HepG2 (cell line): ENCODE measurements around the gene CHST14. TPM values are rescaled to one million over a fixed set of nuclear protein-coding genes. Genes with fewer than 3 reads are reported as not detected.

Source experiments
- ATAC-seq: fragments of 200-7000 bp; cut with Tn5 transposase; 3 replicates; pipeline ENCODE4 v1.9.1; 2020; ENCODE audit warnings: mild to moderate bottlenecking, moderate library complexity
- BruUV-seq: library from RNA; stranded (reverse); fragments of 400-500 nt; replicated peaks from 2 replicates; lab custom pipeline; 2021; lab: Mats Ljungman, UMichigan
- CTCF ChIA-PET: fragments of 300-600 bp; formaldehyde crosslinking; extraction: SDS; loops from one replicate; lab custom pipeline; 2021; ENCODE audit warnings: low total read pairs, inconsistent platforms, low intra/inter-chr PET ratio; lab: Yijun Ruan, JAX
- POLR2A ChIA-PET: fragments of 350-600 bp; sonication (Branson Sonifier 250); formaldehyde crosslinking; loops from one replicate; lab custom pipeline; 2020; ENCODE audit warnings: antibody characterized with exemption, inconsistent platforms; lab: Yijun Ruan, JAX
- DNase-seq: peaks from one replicate; pipeline ENCODE4 v3.0.0-alpha.2; 2015; ENCODE audit warnings: low spot score
- FAIRE-seq: peaks from 3 replicates; lab custom pipeline; 2011; peaks lifted over from hg19 to GRCh38; lab: Jason Lieb, UNC
- H2AFZ ChIP-seq: one replicate; pipeline ENCODE4 v1.6.1; 2011; ENCODE audit warnings: low read length, inconsistent platforms
- H3K27ac ChIP-seq: fragments of 300-600 bp; 3 replicates; pipeline ENCODE4 v1.8.0; 2011; ENCODE audit warnings: mixed run types, mild to moderate bottlenecking, mixed read lengths, low read length, inconsistent platforms; ENCODE audit not compliant: insufficient read depth; ENCODE audit errors: extremely low read length
- H3K27me3 ChIP-seq, 2 experiments: fragments of 200-600 bp in 1 of 2; 2 replicates in 1 of 2; 3 replicates in 1 of 2; pipeline versions ENCODE4 v1.6.0 to v1.8.0; 2011; ENCODE audit warnings: low read length in 2 of 2, mild to moderate bottlenecking in 2 of 2, moderate library complexity in 2 of 2, inconsistent platforms in 1 of 2; ENCODE audit not compliant: insufficient read depth in 2 of 2, control insufficient read depth in 1 of 2
- H3K36me3 ChIP-seq, 2 experiments: fragments of 200-600 bp in 1 of 2; replicated peaks in 1 of 2; 2 replicates in 1 of 2; 3 replicates in 1 of 2; pipeline versions ENCODE4 v1.5.1 to v1.8.0; 2011; ENCODE audit warnings: low read length in 2 of 2, inconsistent platforms in 1 of 2; ENCODE audit not compliant: insufficient read depth in 2 of 2, control insufficient read depth in 1 of 2
- H3K4me1 ChIP-seq: 2 replicates; pipeline ENCODE4 v1.5.1; 2012; ENCODE audit warnings: low read length, inconsistent platforms; ENCODE audit not compliant: insufficient read depth
- H3K4me2 ChIP-seq: 2 replicates; pipeline ENCODE4 v1.6.0; 2011; ENCODE audit warnings: low read depth, low read length, inconsistent platforms
- H3K4me3 ChIP-seq, 3 experiments: fragments of 200-600 bp in 1 of 3; sonication (generic), shearing (Covaris generic) in 1 of 3; replicated peaks in 1 of 3; 2 replicates each; pipeline ENCODE4 v1.5.1; 2011 to 2016; ENCODE audit warnings: low read length in 3 of 3, inconsistent platforms in 2 of 3, low read depth in 2 of 3, mild to moderate bottlenecking in 2 of 3, control low read depth in 1 of 3, mixed read lengths in 1 of 3; ENCODE audit not compliant: insufficient read depth in 1 of 3
- H3K79me2 ChIP-seq: one replicate; pipeline ENCODE4 v1.6.1; 2011; ENCODE audit warnings: low read length, inconsistent platforms; ENCODE audit not compliant: insufficient read depth
- H3K9ac ChIP-seq: 2 replicates; pipeline ENCODE4 v1.6.0; 2011; ENCODE audit warnings: mild to moderate bottlenecking, low read depth, low read length, inconsistent platforms; ENCODE audit not compliant: insufficient read depth
- H3K9me3 ChIP-seq: 2 replicates; pipeline ENCODE4 v1.5.1; 2012; ENCODE audit warnings: mild to moderate bottlenecking, low read length
- H4K20me1 ChIP-seq: 2 replicates; pipeline ENCODE4 v1.6.0; 2011; ENCODE audit warnings: inconsistent platforms, mild to moderate bottlenecking, low read length, moderate library complexity; ENCODE audit not compliant: insufficient read depth
- FOSL1 ChIP-seq: sonication (generic); formaldehyde crosslinking; IDR thresholded peaks from 2 replicates; pipeline ENCODE4 v1.9.0; 2021; ENCODE audit warnings: missing genetic modification reagents, borderline replicate concordance
- WGBS: methylation state at CpG from one replicate; pipeline ENCODE4 v1.1.6; 2017; ENCODE audit warnings: low lambda C conversion rate; 5-methylcytosine and 5-hydroxymethylcytosine counted together
- in situ Hi-C: cut with HindIII; loops from 2 replicates; pipeline ENCODE4 v1.10.0; 2017; ENCODE audit warnings: low pct_unique_long_range_greater_than_20kb; ENCODE audit not compliant: extremely low pct_ligation_motif_present
- intact Hi-C: fragments of 100-400 bp; cut with micrococcal nuclease; formaldehyde crosslinking; loops from one replicate; pipeline ENCODE4 v1.10.0; 2022; ENCODE audit not compliant: unreplicated experiment
- polyA plus RNA-seq, 8 experiments: library from polyadenylated mRNA; depleted of rRNA in 3 of 8; stranded (reverse) in 7 of 8; unstranded in 1 of 8; fragments of >200 nt; fragmentation: Illumina TruSeq in 4 of 8; extraction: Trizol in 4 of 8; gene quantifications; 2 replicates each; pipeline versions ENCODE4 v1.2.1 to v1.2.3, GENCODE V29; 2011 to 2016; ENCODE audit warnings: low read depth in 4 of 8, missing spikeins in 1 of 8, mixed read lengths in 1 of 8; ENCODE audit not compliant: insufficient read depth in 1 of 8
- total RNA-seq, 5 experiments: library from RNA; depleted of rRNA; stranded (reverse); fragments of >200 nt; fragmentation: Illumina TruSeq; extraction: Trizol; gene quantifications; 2 replicates each; pipeline ENCODE4 v1.2.3, GENCODE V29; 2016; ENCODE audit warnings: low read depth in 1 of 5
- TF ChIP-seq, protein P1 (sequence below): sonication (generic); formaldehyde crosslinking; IDR thresholded peaks from 2 replicates; pipeline ENCODE4 v1.5.0; 2020; ENCODE audit warnings: mild to moderate bottlenecking, missing genetic modification reagents, borderline replicate concordance
- TF ChIP-seq, protein P2 (sequence below): sonication (generic); formaldehyde crosslinking; conservative IDR thresholded peaks from 2 replicates; pipeline ENCODE4 v1.4.0; 2020; ENCODE audit warnings: missing genetic modification reagents

CHST14 gene
- total and polyA plus RNA-seq, 2 of the 13 experiments (the other 11 are each of a cell fraction or from before 2014, with no cell fraction given) = 8.9 to 12.4 TPM

DNA sequence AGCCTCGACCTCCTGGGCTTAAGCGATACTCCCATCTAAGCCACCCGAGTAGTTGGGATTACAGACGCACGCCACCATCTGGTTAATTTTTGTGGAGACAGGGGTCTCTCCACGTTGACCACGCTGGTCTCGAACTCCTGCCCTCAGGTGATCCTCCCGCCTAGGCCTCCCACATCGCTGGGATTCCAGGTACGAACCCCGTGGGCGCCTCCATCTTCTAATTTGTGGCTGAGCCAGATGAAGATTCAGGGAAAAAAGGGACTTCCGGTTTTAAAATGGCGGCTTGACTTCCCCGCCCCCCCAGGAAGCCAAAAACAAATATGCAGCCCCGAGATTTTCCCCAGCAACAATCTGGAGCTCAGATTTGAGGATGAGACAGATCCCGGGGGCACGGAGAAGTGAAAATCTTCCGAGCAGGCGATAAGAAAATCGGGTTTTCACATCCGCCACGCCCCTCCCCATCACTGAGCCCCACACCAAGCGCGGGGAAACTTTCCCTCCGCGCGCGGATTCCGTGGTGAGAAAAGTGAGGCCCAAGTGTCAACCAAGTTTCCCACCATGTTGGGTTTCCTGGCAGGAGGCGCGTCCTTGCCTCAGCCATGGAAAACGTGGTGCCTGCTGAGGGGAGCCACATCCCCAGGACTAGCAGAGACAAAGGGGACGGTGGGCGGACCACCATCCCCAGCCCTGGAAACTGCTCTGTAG is 15.4 kb downstream of the CHST14 start:
- Histone ChIP-seq H3K36me3 (no peaks in the 10 kb centered on the region), H3K4me2 (no peak overlapping the region), H3K9ac (no peak overlapping the region), H3K4me3 (no peak overlapping the region), H3K79me2 (no peaks in the 10 kb centered on the region), H3K27me3 (peaks cover 0 to 6% of the 10 kb centered on the region in 2 experiments; a peak in 3 of 5 replicates), H4K20me1 (no peaks in the 10 kb centered on the region), H2AFZ (no peak overlapping the region), H3K27ac (no peak overlapping the region), H3K4me1 (no peaks in the 10 kb centered on the region), H3K9me3 (no peaks in the 10 kb centered on the region)
- BruUV-seq = no TSS peak
- in situ Hi-C loops (no loop called here), intact Hi-C loops (no loop called here)
- FAIRE-seq (no peak), DNase-seq (no peak), ATAC-seq (no peak)
- CTCF ChIA-PET = no interaction called here
- TF ChIP-seq, protein P1, sequence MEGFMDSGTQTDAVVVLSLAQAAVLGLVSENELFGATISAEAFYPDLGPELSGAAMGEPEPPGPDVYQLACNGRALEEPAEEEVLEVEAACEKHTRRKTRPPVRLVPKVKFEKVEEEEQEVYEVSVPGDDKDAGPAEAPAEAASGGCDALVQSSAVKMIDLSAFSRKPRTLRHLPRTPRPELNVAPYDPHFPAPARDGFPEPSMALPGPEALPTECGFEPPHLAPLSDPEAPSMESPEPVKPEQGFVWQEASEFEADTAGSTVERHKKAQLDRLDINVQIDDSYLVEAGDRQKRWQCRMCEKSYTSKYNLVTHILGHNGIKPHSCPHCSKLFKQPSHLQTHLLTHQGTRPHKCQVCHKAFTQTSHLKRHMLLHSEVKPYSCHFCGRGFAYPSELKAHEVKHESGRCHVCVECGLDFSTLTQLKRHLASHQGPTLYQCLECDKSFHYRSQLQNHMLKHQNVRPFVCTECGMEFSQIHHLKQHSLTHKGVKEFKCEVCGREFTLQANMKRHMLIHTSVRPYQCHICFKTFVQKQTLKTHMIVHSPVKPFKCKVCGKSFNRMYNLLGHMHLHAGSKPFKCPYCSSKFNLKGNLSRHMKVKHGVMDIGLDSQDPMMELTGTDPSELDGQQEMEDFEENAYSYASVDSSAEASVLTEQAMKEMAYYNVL (CRISPR knock-in tag) = no peak
- TF ChIP-seq, protein P2, sequence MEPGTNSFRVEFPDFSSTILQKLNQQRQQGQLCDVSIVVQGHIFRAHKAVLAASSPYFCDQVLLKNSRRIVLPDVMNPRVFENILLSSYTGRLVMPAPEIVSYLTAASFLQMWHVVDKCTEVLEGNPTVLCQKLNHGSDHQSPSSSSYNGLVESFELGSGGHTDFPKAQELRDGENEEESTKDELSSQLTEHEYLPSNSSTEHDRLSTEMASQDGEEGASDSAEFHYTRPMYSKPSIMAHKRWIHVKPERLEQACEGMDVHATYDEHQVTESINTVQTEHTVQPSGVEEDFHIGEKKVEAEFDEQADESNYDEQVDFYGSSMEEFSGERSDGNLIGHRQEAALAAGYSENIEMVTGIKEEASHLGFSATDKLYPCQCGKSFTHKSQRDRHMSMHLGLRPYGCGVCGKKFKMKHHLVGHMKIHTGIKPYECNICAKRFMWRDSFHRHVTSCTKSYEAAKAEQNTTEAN (CRISPR knock-in tag) = no peak
- TF ChIP-seq FOSL1 (CRISPR knock-in tag) = no peak
- POLR2A ChIA-PET = no interaction called here
- WGBS = 78% methylated on average over 36 of the region's 36 CpGs
